ENCODE results near the gene ZNF582. TPM values are rescaled to one million over a fixed set of nuclear protein-coding genes. Genes with fewer than 3 reads are reported as not detected.
A peak's percentile ranks its signal among the peaks of the same experiment; 100 is the strongest.
"Not testable (repeated sequence)": the region's sequence is repeated elsewhere in the genome, so short reads cannot be mapped to it uniquely, and the experiment has no call there.

Gene ZNF582
- total RNA-seq, 1 experiment from 2014 or later: 0.51 TPM

DNA sequence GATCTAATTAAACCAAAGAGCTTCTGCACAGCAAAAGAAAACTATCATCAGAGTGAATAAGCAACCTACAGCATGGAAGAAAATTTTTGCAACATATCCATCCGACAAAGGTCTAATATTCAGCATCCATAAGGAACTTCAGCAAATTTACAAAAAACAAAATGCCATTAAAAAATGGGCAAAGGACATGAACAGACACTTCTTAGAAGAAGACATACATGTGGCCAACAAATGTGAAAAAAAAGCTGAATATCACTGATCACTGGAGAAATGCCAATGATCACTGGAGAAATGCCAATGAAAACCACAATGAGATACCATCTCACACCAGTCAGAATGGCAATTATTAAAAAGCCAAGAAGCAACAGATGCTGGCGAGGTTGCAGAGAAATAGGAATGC is 32.5 kb downstream of the ZNF582 start:
- in situ Hi-C loops (cut with HindIII; ENCODE audit: low pct_unique_long_range_greater_than_20kb, low sequenced_read_pairs): no loop called here
- no peak for DNase-seq (ENCODE audit: low read depth)

DNA sequence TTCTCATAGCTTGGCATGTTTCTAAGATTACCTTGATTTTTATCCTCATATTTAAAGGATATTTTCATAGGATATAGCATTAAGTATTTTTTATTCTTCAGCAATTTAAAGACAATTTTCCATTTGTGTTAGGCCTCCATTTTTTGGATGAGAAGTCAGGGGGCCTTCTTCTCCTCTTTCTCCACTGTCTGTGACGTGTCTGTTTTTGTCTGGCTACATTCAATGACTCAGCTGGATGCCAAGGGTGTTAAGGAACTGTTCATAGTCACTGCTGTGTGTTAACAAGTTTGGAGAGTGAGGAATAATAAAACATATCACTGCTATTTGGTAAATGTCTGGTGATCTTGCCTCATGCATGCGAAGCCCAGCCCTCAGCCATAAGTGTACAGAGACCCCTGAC is 36.4 kb downstream of the ZNF582 start:
- in situ Hi-C loops (cut with HindIII; ENCODE audit: low pct_unique_long_range_greater_than_20kb, low sequenced_read_pairs): no loop called here
- DNase-seq (ENCODE audit: low read depth): no peak

DNA sequence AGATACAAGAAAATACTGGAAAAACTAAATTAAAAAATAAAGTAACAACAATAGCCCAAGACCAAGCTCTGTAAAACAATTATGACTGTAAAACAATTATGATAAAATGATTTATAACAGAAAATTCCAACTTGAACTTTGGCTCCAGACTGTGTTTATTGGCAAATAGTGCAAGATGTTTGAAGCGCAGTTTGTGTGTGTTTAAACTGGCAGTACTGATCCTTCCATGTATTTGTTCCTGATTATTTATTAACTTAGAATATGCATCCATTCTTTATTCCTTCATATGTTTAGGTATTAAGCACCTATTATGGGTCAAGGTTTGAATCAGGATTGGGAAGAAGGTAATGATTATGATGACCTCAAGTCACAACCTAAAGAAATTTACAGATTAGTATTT is 37.8 kb downstream of the ZNF582 start:
- in situ Hi-C loops (cut with HindIII; ENCODE audit: low pct_unique_long_range_greater_than_20kb, low sequenced_read_pairs): no loop called here
- no peak for DNase-seq (ENCODE audit: low read depth)

DNA sequence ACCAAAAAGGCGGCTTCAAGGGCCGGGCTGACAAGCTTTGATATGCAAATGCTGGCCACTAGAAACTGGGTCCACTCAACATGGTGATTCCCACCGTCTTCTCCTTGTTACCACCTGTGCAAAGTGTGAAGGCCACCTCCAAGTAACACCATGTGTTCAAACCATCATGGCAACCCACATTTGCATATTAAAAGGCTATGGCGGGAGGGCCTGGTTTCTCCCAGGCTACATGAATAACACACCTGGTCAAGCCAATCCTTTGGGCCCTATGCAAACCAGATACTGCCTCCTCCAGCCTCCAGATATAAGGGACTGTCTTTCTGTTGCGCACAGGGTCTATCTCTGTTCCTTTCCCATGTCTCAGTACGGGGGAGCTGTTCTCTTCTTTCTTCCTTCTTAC is 42.1 kb downstream of the ZNF582 start:
- DNase-seq (ENCODE audit: low read depth): no peak
- in situ Hi-C loops (cut with HindIII; ENCODE audit: low pct_unique_long_range_greater_than_20kb, low sequenced_read_pairs): no loop called here

DNA sequence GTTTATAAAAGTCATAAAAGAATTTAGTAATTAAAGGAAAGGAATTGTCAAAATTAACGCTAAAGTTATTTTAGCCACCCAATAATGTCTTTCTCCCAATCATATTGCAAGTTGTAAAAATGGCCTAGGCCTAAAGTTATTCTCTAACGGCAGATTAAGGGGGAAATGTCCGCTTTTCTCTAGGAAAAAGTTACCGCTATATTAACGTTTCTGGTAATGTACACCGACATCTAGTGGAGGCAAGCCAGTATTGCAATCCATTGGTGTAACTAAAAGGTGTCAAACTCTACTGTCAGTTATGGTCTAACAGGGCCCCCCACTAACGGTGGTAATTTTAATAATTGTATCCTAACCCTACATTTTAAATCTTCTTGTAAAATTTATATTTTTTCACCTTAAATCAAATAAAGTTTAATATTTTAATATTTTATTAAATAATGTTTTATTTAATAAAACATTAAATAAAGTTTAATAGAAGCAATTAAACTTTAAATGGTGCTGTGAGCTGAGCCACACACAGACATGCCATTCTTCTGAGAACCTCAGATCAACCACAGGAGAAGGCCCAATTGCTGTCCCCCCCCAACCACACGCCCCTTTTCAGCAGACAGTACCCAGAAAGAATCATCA is 42.8 kb downstream of the ZNF582 start:
- peak; percentile 5 for DNase-seq (ENCODE audit: low read depth)
- in situ Hi-C loops (cut with HindIII; ENCODE audit: low pct_unique_long_range_greater_than_20kb, low sequenced_read_pairs): no loop called here

DNA sequence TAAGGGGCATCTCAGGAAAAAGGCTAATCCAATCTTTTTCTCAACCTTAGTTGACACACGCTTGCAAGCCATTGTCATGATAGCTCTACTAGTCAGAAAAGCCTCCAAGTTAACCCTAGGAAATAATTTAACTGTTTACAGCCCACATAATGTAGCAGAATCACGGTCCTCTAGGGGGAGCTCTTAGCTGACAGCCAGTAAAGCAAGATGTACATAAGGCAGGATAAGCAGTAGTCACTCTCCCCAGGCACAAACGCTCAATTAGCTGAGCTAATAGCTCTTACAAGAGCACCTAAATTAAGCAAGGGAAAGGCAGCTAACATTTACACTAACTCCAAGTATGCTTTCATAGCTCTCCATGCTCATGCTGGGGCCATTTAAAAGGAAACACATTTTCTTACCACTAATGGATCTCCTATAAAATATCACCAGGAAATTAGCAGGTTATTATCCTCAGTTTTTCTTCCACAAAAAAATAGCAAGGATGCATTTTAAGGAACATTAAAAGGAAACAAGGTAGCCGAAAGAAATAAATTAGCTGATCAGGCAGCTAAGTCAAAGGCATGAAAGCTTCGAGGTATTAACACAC is 45.0 kb downstream of the ZNF582 start:
- in situ Hi-C loops (cut with HindIII; ENCODE audit: low pct_unique_long_range_greater_than_20kb, low sequenced_read_pairs): no loop called here
- DNase-seq (ENCODE audit: low read depth): no peak

DNA sequence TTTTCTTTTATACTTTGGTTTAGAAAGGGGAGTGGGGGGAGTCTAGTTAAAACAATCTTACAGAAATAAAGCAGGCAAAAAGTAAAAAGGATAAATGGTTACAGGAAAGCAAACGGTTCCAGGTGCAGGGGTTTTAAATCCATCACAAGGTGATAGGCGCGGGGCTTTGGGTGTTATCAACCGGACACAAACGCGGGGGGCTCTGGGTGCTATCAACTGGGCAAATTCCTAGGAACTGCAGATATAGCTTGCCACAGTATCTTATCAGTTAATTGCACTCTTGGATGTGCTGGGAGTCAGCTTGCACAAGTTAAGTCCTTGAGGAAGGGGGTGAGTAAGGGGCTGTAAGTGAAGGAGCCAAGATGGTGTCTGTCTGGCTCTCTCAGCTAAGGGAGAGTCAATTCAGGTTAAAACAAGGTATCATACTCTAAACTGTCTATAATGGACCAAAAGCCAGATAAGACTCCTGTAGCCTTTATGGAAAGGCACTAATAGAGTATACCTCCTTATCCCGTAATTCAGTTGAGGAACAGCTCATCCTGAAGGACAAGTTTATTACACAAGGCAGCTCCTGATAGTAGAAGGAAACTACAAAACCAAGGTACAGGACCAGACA is 46.1 kb downstream of the ZNF582 start:
- DNase-seq (ENCODE audit: low read depth): no peak
- in situ Hi-C loops (cut with HindIII; ENCODE audit: low pct_unique_long_range_greater_than_20kb, low sequenced_read_pairs): no loop called here

DNA sequence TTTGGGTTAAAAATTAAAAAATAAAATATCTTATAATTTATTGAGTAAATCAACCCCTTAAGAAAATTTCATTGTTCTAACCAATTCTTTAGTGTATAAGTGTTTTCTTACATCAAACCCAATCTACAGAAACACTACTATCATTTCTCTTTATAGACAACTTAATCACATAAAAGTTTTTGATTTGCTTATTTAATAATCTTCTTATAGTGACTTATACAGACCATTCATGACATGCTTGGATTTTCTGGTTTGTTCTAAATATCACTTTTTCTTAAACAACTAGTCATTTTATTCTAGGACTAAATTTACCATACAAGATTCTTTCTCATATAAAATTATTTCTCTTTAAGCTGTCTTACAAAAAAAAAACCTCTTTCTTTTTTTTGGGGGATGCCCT is 51.4 kb downstream of the ZNF582 start:
- in situ Hi-C loops (cut with HindIII; ENCODE audit: low pct_unique_long_range_greater_than_20kb, low sequenced_read_pairs): no loop called here
- DNase-seq (ENCODE audit: low read depth): no peak

DNA sequence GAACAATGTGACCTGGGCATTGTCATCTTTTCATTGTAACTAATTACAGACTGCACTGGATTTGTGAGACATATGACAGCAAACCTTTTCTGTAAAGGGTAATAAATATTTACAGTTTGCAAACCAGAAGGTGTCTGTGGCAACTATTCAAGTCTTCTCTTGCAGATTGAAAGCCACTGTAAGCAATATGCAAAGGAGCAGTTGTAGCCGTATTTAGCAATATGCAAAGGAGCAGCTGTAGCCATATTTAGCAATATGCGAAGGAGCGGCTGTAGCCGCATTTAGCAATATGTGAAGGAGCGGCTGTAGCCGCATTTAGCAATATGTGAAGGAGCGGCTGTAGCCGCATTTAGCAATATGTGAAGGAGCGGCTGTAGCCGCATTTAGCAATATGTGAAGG is 54.3 kb downstream of the ZNF582 start:
- in situ Hi-C loops (cut with HindIII; ENCODE audit: low pct_unique_long_range_greater_than_20kb, low sequenced_read_pairs); DNase-seq (ENCODE audit: low read depth): not testable (repeated sequence)

DNA sequence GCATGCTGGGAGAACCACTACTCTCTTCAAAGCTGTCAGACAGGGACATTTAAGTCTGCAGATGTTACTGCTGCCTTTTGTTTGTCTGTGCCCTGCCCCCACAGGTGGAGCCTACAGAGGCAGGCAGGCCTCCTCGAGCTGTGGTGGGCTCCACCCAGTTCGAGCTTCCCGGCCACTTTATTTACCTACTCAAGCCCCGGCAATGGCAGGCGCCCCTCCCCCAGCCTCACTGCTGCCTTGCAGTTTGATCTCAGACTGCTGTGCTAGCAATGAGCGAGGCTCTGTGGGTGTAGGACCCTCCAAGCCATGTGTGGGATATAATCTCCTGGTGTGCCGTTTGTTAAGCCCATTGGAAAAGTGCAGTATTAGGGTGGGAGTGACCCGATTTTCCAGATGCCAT is 56.3 kb downstream of the ZNF582 start:
- DNase-seq (ENCODE audit: low read depth); in situ Hi-C loops (cut with HindIII; ENCODE audit: low pct_unique_long_range_greater_than_20kb, low sequenced_read_pairs): not testable (repeated sequence)

DNA sequence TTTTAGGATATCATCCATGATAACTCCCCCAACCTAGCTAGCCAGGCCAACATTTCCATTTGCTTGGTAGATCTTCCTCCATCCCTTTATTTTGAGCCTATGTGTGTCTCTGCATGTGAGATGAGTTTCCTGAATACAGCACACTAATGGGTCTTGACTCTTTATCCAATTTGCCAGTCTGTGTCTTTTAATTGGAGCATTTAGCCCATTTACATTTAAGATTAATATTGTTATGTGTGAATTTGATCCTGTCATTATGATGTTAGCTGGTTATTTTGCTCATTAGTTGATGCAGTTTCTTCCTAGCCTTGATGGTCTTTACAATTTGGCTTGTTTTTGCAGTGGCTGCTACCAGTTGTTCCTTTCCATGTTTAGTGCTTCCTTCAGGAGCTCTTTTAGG is 58.0 kb downstream of the ZNF582 start:
- in situ Hi-C loops (cut with HindIII; ENCODE audit: low pct_unique_long_range_greater_than_20kb, low sequenced_read_pairs); DNase-seq (ENCODE audit: low read depth): not testable (repeated sequence)

DNA sequence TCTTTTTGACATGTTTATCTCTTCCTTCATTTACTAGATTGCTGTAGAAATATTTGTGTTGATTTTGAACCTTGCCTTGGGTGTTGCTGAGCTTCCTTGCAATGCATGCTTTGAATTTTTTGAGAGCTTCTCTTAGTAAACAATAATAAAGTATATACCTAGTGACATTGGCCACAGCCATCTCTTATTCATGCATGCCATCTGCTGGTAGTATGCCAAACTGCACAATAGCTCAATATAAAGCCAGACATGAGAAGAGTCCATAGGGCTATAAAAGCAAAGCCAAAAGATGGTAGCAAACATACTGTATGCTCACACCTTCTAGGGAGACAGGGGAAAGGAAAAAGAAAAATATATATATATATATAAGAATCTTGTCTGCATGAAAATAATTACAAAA is 59.8 kb downstream of the ZNF582 start:
- DNase-seq (ENCODE audit: low read depth): peak; percentile 37
- in situ Hi-C loops (cut with HindIII; ENCODE audit: low pct_unique_long_range_greater_than_20kb, low sequenced_read_pairs): no loop called here

Other genes with a start within 250 kb of the ZNF582 start
- gene GALP, start 217.5 kb downstream of the ZNF582 start, total RNA-seq (2014; rRNA removed; shearing (Covaris generic); ENCODE audit: low replicate concordance): not detected in 2 replicates
- not detected in 2 replicates for gene ZSCAN5B, start 195.8 kb downstream of the ZNF582 start, total RNA-seq (2014; rRNA removed; shearing (Covaris generic); ENCODE audit: low replicate concordance)
- gene ZSCAN5C, start 191.3 kb downstream of the ZNF582 start, total RNA-seq (2014; rRNA removed; shearing (Covaris generic); ENCODE audit: low replicate concordance): not detected in 2 replicates
- gene EDDM13, start 120.8 kb downstream of the ZNF582 start, total RNA-seq (2014; rRNA removed; shearing (Covaris generic); ENCODE audit: low replicate concordance): not detected in 2 replicates
- gene ZSCAN5A, start 78.7 kb downstream of the ZNF582 start, total RNA-seq (2014; rRNA removed; shearing (Covaris generic); ENCODE audit: low replicate concordance): 3.2 and 5.6 TPM in 2 replicates
- 0.52 and 1.6 TPM in 2 replicates for gene ZNF583, start 10.8 kb upstream of the ZNF582 start, total RNA-seq (2014; rRNA removed; shearing (Covaris generic); ENCODE audit: low replicate concordance)
- gene ZNF667, start 83.8 kb upstream of the ZNF582 start, total RNA-seq (2014; rRNA removed; shearing (Covaris generic); ENCODE audit: low replicate concordance): not detected in 2 replicates
- not detected in 2 replicates for gene ZNF471, start 114.3 kb upstream of the ZNF582 start, total RNA-seq (2014; rRNA removed; shearing (Covaris generic); ENCODE audit: low replicate concordance)
- gene ZFP28, start 145.4 kb upstream of the ZNF582 start, total RNA-seq (2014; rRNA removed; shearing (Covaris generic); ENCODE audit: low replicate concordance): not detected in 2 replicates
- gene ZNF470, start 173.9 kb upstream of the ZNF582 start, total RNA-seq (2014; rRNA removed; shearing (Covaris generic); ENCODE audit: low replicate concordance): 1.7 and 3.6 TPM in 2 replicates
- 11.2 and 22.5 TPM in 2 replicates for gene ZNF71, start 201.8 kb upstream of the ZNF582 start, total RNA-seq (2014; rRNA removed; shearing (Covaris generic); ENCODE audit: low replicate concordance)
- gene SMIM17, start 249.6 kb upstream of the ZNF582 start, total RNA-seq (2014; rRNA removed; shearing (Covaris generic); ENCODE audit: low replicate concordance): 0.38 and 1.0 TPM in 2 replicates